Loucy (cell line): ENCODE data around the gene GABRG3.

Experiments
- H2AFZ ChIP-seq: fragments of 200-600 bp; sonication (generic); 2 replicates; pipeline ENCODE4 v1.6.0; 2016; ENCODE audit warnings: antibody characterized with exemption, mild to moderate bottlenecking, low read length, moderate library complexity
- H3F3A ChIP-seq: fragments of 200-600 bp; 2 replicates; pipeline ENCODE4 v1.6.0; 2016; ENCODE audit warnings: antibody characterized with exemption, low read depth, mild to moderate bottlenecking
- H3K27me3 ChIP-seq: fragments of 200-600 bp; sonication (generic); 2 replicates; pipeline ENCODE4 v1.6.1; 2014; ENCODE audit warnings: low read length, mild to moderate bottlenecking; ENCODE audit not compliant: insufficient read depth, poor library complexity, severe bottlenecking
- H3K36me3 ChIP-seq: fragments of 200-600 bp; sonication (generic); 2 replicates; pipeline ENCODE4 v1.6.1; 2016; ENCODE audit warnings: low read length; ENCODE audit not compliant: insufficient read depth
- H3K4me1 ChIP-seq: fragments of 200-600 bp; sonication (generic); 2 replicates; pipeline ENCODE4 v1.5.1; 2014; ENCODE audit warnings: low read length, mild to moderate bottlenecking; ENCODE audit not compliant: insufficient read depth, poor library complexity, severe bottlenecking
- H3K4me2 ChIP-seq: fragments of 200-600 bp; sonication (generic); 2 replicates; pipeline ENCODE4 v1.6.0; 2014; ENCODE audit warnings: antibody characterized with exemption, low read length, low read depth, mild to moderate bottlenecking; ENCODE audit not compliant: poor library complexity, severe bottlenecking
- H3K4me3 ChIP-seq: fragments of 200-600 bp; sonication (generic); 2 replicates; pipeline ENCODE4 v1.5.1; 2014; ENCODE audit warnings: low read length, mild to moderate bottlenecking, mixed read lengths; ENCODE audit not compliant: poor library complexity, severe bottlenecking
- H3K79me2 ChIP-seq: fragments of 200-600 bp; sonication (generic); 2 replicates; pipeline ENCODE4 v1.6.1; 2014; ENCODE audit warnings: low read length; ENCODE audit not compliant: insufficient read depth
- H3K9ac ChIP-seq: fragments of 200-600 bp; sonication (generic); 2 replicates; pipeline ENCODE4 v1.6.0; 2014; ENCODE audit warnings: mild to moderate bottlenecking, low read depth, low read length, moderate library complexity; ENCODE audit not compliant: poor library complexity, severe bottlenecking
- H3K9me2 ChIP-seq: fragments of 200-600 bp; sonication (generic); replicated peaks from 2 replicates; pipeline ENCODE4 v1.6.1; 2016; ENCODE audit warnings: low read depth, low read length, mixed read lengths
- H3K9me3 ChIP-seq: fragments of 200-600 bp; sonication (generic); 2 replicates; pipeline ENCODE4 v1.6.1; 2014; ENCODE audit warnings: mild to moderate bottlenecking, antibody characterized with exemption, low read length, low read depth; ENCODE audit not compliant: insufficient read depth
- H4K20me1 ChIP-seq: fragments of 200-600 bp; sonication (generic); 2 replicates; pipeline ENCODE4 v1.6.0; 2014; ENCODE audit warnings: antibody characterized with exemption, low read length, mild to moderate bottlenecking; ENCODE audit not compliant: insufficient read depth, poor library complexity, severe bottlenecking
- EZH2phosphoT487 ChIP-seq: fragments of 200-600 bp; IDR thresholded peaks from 2 replicates; pipeline ENCODE4 v1.6.1; 2018; ENCODE audit warnings: antibody characterized with exemption, mild to moderate bottlenecking, moderate library complexity, borderline replicate concordance
- TF ChIP-seq, protein P1 (sequence below): fragments of 200-600 bp; sonication (generic); conservative IDR thresholded peaks from 2 replicates; pipeline ENCODE4 v1.5.1; 2014; ENCODE audit warnings: mild to moderate bottlenecking, antibody characterized with exemption, low read length

Gene GABRG3

DNA sequence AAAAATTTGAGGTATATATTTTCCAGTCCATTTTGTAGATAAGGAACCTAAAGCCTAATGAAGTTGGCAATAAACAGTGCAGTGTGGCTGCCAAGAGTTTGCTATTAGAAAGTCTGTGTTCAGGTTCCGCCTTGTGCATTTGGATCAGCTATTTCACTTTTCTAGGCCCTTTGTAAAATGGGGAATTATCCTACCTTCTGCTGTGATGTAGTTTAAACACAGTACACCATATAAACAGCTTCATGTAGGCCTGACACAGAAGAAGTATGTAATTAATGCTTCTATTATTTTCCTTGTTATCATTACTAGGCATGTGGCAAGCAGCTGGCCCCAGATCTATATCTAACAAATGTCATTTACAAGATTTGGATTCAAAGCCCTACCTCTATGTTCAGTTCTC, 456.3 kb downstream of the GABRG3 start:
- H3K36me3 ChIP-seq = no peaks in the 10 kb centered on the region
- H3K9ac ChIP-seq = no peak overlapping the region
- H3K9me2 ChIP-seq = no peaks in the 10 kb centered on the region
- H2AFZ ChIP-seq = no peak overlapping the region
- H3K79me2 ChIP-seq = no peaks in the 10 kb centered on the region
- H3K9me3 ChIP-seq = 0 out of 2 replicates have a peak, but pooled peaks cover 7% of the 10 kb centered on the region
- TF ChIP-seq, protein P1, sequence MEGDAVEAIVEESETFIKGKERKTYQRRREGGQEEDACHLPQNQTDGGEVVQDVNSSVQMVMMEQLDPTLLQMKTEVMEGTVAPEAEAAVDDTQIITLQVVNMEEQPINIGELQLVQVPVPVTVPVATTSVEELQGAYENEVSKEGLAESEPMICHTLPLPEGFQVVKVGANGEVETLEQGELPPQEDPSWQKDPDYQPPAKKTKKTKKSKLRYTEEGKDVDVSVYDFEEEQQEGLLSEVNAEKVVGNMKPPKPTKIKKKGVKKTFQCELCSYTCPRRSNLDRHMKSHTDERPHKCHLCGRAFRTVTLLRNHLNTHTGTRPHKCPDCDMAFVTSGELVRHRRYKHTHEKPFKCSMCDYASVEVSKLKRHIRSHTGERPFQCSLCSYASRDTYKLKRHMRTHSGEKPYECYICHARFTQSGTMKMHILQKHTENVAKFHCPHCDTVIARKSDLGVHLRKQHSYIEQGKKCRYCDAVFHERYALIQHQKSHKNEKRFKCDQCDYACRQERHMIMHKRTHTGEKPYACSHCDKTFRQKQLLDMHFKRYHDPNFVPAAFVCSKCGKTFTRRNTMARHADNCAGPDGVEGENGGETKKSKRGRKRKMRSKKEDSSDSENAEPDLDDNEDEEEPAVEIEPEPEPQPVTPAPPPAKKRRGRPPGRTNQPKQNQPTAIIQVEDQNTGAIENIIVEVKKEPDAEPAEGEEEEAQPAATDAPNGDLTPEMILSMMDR = no peak
- no peak for TF ChIP-seq EZH2phosphoT487
- no peaks in the 10 kb centered on the region for H3K27me3 ChIP-seq
- no peaks in the 10 kb centered on the region for H3F3A ChIP-seq
- H3K4me2 ChIP-seq = no peak overlapping the region
- no peaks in the 10 kb centered on the region for H4K20me1 ChIP-seq
- H3K4me1 ChIP-seq = no peaks in the 10 kb centered on the region
- H3K4me3 ChIP-seq = no peak overlapping the region

DNA sequence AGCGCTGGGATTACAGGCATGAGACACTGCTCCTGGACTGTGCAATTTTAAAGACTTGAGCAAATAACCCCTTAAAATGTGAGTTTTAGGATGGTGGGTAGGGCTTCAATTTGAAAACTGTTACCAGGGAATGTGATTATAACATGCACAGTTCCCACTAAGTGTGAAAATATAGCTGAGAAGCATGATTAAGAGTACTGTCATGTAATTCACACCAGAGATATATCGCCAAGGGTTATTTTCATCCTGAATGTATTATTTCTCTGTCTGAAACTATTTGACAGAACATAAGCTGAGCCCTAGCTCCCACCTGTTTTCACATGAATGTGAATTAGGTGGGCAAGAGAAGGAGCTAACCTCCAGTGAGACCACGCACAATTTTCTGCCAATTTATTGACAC, 457.2 kb downstream of the GABRG3 start:
- Histone ChIP-seq H3K9ac (no peak overlapping the region), H3K4me1 (no peaks in the 10 kb centered on the region), H4K20me1 (no peaks in the 10 kb centered on the region), H3K27me3 (no peaks in the 10 kb centered on the region), H3K36me3 (no peaks in the 10 kb centered on the region), H3K9me3 (0 out of 2 replicates have a peak, but pooled peaks cover 7% of the 10 kb centered on the region), H3K79me2 (no peaks in the 10 kb centered on the region), H3K4me2 (no peak overlapping the region), H3K4me3 (no peak overlapping the region), H3K9me2 (no peaks in the 10 kb centered on the region), H2AFZ (no peak overlapping the region), H3F3A (no peaks in the 10 kb centered on the region)
- TF ChIP-seq EZH2phosphoT487 = no peak
- TF ChIP-seq, protein P1 = no peak

DNA sequence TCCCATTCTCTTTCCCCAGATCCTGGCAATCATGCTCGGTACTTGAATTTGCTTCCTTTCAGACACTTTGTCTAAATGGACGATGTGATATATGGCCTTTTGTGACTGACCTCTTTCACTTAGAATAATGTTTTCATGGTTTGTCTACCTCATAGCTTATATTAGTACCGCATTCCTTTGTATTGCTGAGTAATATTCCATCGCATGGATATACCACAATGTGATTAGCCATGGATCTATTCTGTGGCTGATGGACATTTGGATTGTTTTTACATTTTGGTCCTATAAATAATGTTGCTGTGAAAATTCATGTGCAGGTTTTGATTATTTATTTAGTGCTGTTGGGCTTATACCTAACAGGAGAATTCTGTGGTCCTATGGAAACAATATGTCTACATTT, 458.6 kb downstream of the GABRG3 start:
- H3K4me2 ChIP-seq = no peak overlapping the region
- H3F3A ChIP-seq = no peaks in the 10 kb centered on the region
- no peaks in the 10 kb centered on the region for H3K9me2 ChIP-seq
- H3K27me3 ChIP-seq = no peaks in the 10 kb centered on the region
- H3K4me1 ChIP-seq = no peaks in the 10 kb centered on the region
- H3K9me3 ChIP-seq = 0 out of 2 replicates have a peak, but pooled peaks cover 7% of the 10 kb centered on the region
- no peak overlapping the region for H3K4me3 ChIP-seq
- no peaks in the 10 kb centered on the region for H3K79me2 ChIP-seq
- H3K36me3 ChIP-seq = no peaks in the 10 kb centered on the region
- no peak overlapping the region for H2AFZ ChIP-seq
- no peak overlapping the region for H3K9ac ChIP-seq
- TF ChIP-seq, protein P1 = no peak
- no peak for TF ChIP-seq EZH2phosphoT487
- H4K20me1 ChIP-seq = no peaks in the 10 kb centered on the region
